Thymus (tissue), 11 donors: Measurements from ENCODE around the gene PKN1. TPM values are rescaled to one million over a fixed set of nuclear protein-coding genes. Genes with fewer than 3 reads are reported as not detected.

Source experiments
- DNase-seq, 9 donors: peaks; one replicate each; pipeline ENCODE4 v3.0.0-alpha.2; 2013; ENCODE audit warnings: low spot score in 9 of 9, low read depth in 6 of 9, missing footprints in 1 of 9
- H3K27ac ChIP-seq, 2 donors: one replicate each; pipeline ENCODE4 v1.5.1; 2013; ENCODE audit warnings: control low read depth in 1 of 2, low read depth in 1 of 2, low read length in 1 of 2, mild to moderate bottlenecking in 1 of 2, moderate library complexity in 1 of 2
- H3K27me3 ChIP-seq, 2 donors: one replicate each; pipeline ENCODE4 v1.5.1; 2013; ENCODE audit warnings: low read length in 1 of 2; ENCODE audit not compliant: control insufficient read depth in 2 of 2, insufficient read depth in 1 of 2
- H3K36me3 ChIP-seq, 2 donors: one replicate each; pipeline ENCODE4 v1.5.1; 2013; ENCODE audit warnings: low read length in 1 of 2, mild to moderate bottlenecking in 1 of 2, moderate library complexity in 1 of 2; ENCODE audit not compliant: control insufficient read depth in 2 of 2, insufficient read depth in 2 of 2
- H3K4me1 ChIP-seq, 2 donors: one replicate each; pipeline ENCODE4 v1.5.1; 2013; ENCODE audit warnings: low read length in 2 of 2; ENCODE audit not compliant: control insufficient read depth in 2 of 2, insufficient read depth in 2 of 2
- H3K4me3 ChIP-seq, 2 donors: one replicate each; pipeline ENCODE4 v1.5.1; 2013; ENCODE audit warnings: low read length in 2 of 2, control low read depth in 1 of 2, mild to moderate bottlenecking in 1 of 2
- H3K9me3 ChIP-seq, 2 donors: one replicate each; pipeline ENCODE4 v1.5.1; 2013; ENCODE audit warnings: low read length in 1 of 2, mild to moderate bottlenecking in 1 of 2; ENCODE audit not compliant: control insufficient read depth in 2 of 2, insufficient read depth in 1 of 2
- WGBS: extraction: QIAGEN DNeasy Blood & Tissue Kit; methylation state at CpG from one replicate; pipeline ENCODE4 v1.1.7; 2013; 5-methylcytosine and 5-hydroxymethylcytosine counted together
- polyA plus RNA-seq: library from polyadenylated mRNA; stranded (reverse); fragments of 200-250 nt; gene quantifications from one replicate; pipeline ENCODE4 v1.2.3, GENCODE V29; 2013
- total RNA-seq: library from RNA; stranded (reverse); fragments of 120-200 nt; gene quantifications from one replicate; pipeline ENCODE4 v1.2.4, GENCODE V29; 2013
- donor health status: healthy.

PKN1 gene
- total and polyA plus RNA-seq, 2 donors, result 64.6 to 86.4 TPM

- peaks cover 79 to 86% of the 10 kb centered on the region in 2 donors for H3K36me3 ChIP-seq
- 99% methylated on average over 9 of the region's 9 CpGs for WGBS
- no peak for DNase-seq
These were observed 28.8 kb upstream of the PKN1 start for GRCh38 chr19:14404312-14404711.

GRCh38 chr19:14405380-14405757, 27.7 kb upstream of the PKN1 start:
- Histone ChIP-seq H3K27me3 (no peaks in the 10 kb centered on the region), H3K9me3 (peaks cover 0 to 11% of the 10 kb centered on the region in 2 donors), H3K4me1 (peaks cover 0 to 9% of the 10 kb centered on the region in 2 donors), H3K36me3 (peaks cover 83 to 93% of the 10 kb centered on the region in 2 donors), H3K27ac (no peak overlapping the region), H3K4me3 (no peak overlapping the region)
- 96% methylated on average over 6 of the region's 6 CpGs for WGBS
- no peak for DNase-seq

More at GRCh38 chr19:14404312-14404711, 28.8 kb upstream of the PKN1 start:
- Histone ChIP-seq H3K27ac (no peak overlapping the region), H3K4me1 (peaks cover 0 to 9% of the 10 kb centered on the region in 2 donors), H3K9me3 (peaks cover 0 to 11% of the 10 kb centered on the region in 2 donors), H3K4me3 (no peak overlapping the region), H3K27me3 (no peaks in the 10 kb centered on the region)

- Histone ChIP-seq H3K36me3 (peaks cover 83 to 93% of the 10 kb centered on the region in 2 donors), H3K4me1 (peaks cover 0 to 9% of the 10 kb centered on the region in 2 donors)
These were observed 27.1 kb upstream of the PKN1 start for GRCh38 chr19:14405758-14406644.

GRCh38 chr19:14406645-14407401, 26.3 kb upstream of the PKN1 start:
- H3K9me3 ChIP-seq, result peaks cover 0 to 11% of the 10 kb centered on the region in 2 donors
- peak overlapping the region; percentile 58 to 61 for H3K27ac ChIP-seq
- peaks cover 84 to 93% of the 10 kb centered on the region in 2 donors for H3K36me3 ChIP-seq
- WGBS, result 98% methylated on average over 27 of the region's 27 CpGs
- no peak for DNase-seq
- no peaks in the 10 kb centered on the region for H3K27me3 ChIP-seq
- H3K4me3 ChIP-seq, result no peak overlapping the region
- H3K4me1 ChIP-seq, result peaks cover 0 to 9% of the 10 kb centered on the region in 2 donors

More at GRCh38 chr19:14405758-14406644, 27.1 kb upstream of the PKN1 start:
- Histone ChIP-seq H3K27ac (peak overlapping the region; percentile 55 to 62), H3K4me3 (peak overlapping the region; percentile 32 to 36), H3K9me3 (peaks cover 0 to 11% of the 10 kb centered on the region in 2 donors), H3K27me3 (no peaks in the 10 kb centered on the region)
- 54% methylated on average over 61 of the region's 61 CpGs for WGBS
- peak in 8 of 9 donors; percentile 65 to 90 (median 72) for DNase-seq

- 96% methylated on average over 20 of the region's 20 CpGs for WGBS
- H3K4me3 ChIP-seq, result no peak overlapping the region
- peaks cover 0 to 9% of the 10 kb centered on the region in 2 donors for H3K4me1 ChIP-seq
- no peak for DNase-seq
- no peaks in the 10 kb centered on the region for H3K27me3 ChIP-seq
- H3K9me3 ChIP-seq, result peaks cover 0 to 11% of the 10 kb centered on the region in 2 donors
- no peak overlapping the region for H3K27ac ChIP-seq
- peaks cover 89 to 93% of the 10 kb centered on the region in 2 donors for H3K36me3 ChIP-seq
These were observed 25.3 kb upstream of the PKN1 start for GRCh38 chr19:14407605-14408484.

- DNase-seq, result no peak
- WGBS, result 95% methylated on average over 20 of the region's 20 CpGs
- H3K27me3 ChIP-seq, result no peaks in the 10 kb centered on the region
- no peak overlapping the region for H3K4me3 ChIP-seq
- H3K27ac ChIP-seq, result no peak overlapping the region
- peaks cover 0 to 11% of the 10 kb centered on the region in 2 donors for H3K9me3 ChIP-seq
- peaks cover 0 to 11% of the 10 kb centered on the region in 2 donors for H3K4me1 ChIP-seq
- H3K36me3 ChIP-seq, result peaks cover 91 to 94% of the 10 kb centered on the region in 2 donors
These were observed 24.5 kb upstream of the PKN1 start for GRCh38 chr19:14408491-14409145.

GRCh38 chr19:14409146-14410023, 23.7 kb upstream of the PKN1 start:
- H3K4me1 ChIP-seq, result peaks cover 0 to 12% of the 10 kb centered on the region in 2 donors
- 97% methylated on average over 38 of the region's 38 CpGs for WGBS
- no peak overlapping the region for H3K4me3 ChIP-seq
- no peak for DNase-seq
- peaks cover 0 to 11% of the 10 kb centered on the region in 2 donors for H3K9me3 ChIP-seq
- peaks cover 90 to 92% of the 10 kb centered on the region in 2 donors for H3K36me3 ChIP-seq
- H3K27ac ChIP-seq, result no peak overlapping the region
- H3K27me3 ChIP-seq, result no peaks in the 10 kb centered on the region
